IPS DF 19.7 (cell line): ENCODE data around the gene KCTD21.
"Not testable (repeated sequence)": the region's sequence is repeated elsewhere in the genome, so short reads cannot be mapped to it uniquely, and the experiment has no call there.

ENCODE experiments used
- DNase-seq: peaks from one replicate; pipeline ENCODE4 v3.0.0-alpha.2; 2013; ENCODE audit warnings: low read depth, low spot score

KCTD21 gene

DNA sequence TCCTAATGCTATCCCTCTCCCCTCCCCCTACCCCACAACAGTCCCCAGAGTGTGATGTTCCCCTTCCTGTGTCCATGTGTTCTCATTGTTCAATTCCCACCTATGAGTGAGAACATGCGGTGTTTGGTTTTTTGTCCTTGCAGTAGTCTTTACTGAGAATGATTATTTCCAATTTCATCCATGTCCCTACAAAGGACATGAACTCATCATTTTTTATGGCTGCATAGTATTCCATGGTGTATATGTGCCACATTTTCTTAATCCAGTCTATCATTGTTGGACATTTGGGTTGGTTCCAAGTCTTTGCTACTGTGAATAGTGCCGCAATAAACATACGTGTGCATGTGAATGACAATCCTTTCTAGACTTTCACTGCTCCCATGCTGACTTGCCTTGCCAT, 12.6 kb downstream of the KCTD21 start:
- not testable (repeated sequence) for DNase-seq

- DNase-seq = no peak
These were observed 16.5 kb downstream of the KCTD21 start for GRCh38 chr11:78171951-78172350.

- no peak for DNase-seq
These were observed 17.4 kb downstream of the KCTD21 start for GRCh38 chr11:78170874-78171549.

DNA sequence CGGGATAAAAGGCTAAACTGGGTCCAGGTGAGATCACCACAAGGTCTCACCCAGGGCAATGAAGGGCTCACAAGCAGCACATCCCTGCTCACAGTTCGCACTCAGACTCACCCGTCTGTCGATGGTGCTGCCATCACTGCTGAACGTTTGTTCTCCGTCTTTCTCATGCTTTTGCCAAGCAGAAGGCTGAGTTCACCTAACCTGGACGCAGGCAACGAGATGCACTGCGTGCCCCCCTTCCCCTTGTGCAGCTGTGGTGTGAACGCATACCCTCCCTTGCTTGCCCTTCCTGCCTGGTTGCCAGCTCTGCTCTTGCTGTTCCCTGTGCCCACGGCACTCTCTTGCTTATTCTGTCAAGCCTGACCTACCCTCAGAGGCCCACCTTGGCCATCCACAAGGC, 18.0 kb downstream of the KCTD21 start:
- DNase-seq = no peak

DNA sequence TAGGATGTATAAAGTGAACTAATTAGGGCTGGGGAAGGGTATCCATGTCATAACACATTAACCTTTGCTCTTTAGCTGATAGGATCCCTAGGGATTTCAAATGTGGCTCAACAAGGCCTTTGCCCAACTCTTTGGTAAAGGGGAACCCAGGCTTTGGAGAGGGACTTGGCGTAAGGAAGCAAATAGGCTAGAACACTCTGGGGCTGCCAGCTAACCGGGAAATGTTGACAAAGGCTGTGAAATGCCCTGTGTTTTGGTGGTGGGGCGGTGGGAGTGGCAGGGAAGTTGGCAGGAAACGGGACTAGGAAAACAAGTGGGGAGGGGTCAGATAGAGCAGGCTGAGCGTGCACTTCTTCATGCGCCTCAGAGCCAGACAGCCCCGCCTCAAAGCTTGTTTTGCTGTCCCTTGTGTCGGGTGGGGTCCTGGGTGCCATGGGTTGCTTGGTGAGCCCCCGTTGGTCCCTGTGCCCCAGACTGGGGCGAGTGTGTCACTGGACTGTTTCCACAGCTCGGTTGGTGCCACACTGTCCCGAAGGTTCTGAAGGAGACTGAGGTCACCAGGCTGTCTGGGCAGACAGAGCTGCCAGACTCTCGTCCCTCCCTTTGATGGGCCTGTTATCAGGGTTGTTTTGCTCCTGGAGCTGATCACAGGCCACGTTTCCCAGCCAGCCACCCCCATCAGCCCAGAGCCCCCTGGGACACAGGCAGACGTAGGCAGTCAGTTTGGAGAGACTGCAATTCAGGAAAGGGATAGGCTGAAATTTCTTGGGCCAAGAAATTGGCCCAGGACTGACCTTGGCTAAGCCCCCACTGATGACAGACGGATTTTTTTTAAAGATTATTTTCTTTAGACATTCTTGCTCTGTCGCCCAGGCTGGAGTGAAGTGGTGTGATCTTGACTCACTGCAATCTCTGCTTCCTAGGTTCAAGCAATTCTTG, 19.6 kb downstream of the KCTD21 start:
- no peak for DNase-seq

DNA sequence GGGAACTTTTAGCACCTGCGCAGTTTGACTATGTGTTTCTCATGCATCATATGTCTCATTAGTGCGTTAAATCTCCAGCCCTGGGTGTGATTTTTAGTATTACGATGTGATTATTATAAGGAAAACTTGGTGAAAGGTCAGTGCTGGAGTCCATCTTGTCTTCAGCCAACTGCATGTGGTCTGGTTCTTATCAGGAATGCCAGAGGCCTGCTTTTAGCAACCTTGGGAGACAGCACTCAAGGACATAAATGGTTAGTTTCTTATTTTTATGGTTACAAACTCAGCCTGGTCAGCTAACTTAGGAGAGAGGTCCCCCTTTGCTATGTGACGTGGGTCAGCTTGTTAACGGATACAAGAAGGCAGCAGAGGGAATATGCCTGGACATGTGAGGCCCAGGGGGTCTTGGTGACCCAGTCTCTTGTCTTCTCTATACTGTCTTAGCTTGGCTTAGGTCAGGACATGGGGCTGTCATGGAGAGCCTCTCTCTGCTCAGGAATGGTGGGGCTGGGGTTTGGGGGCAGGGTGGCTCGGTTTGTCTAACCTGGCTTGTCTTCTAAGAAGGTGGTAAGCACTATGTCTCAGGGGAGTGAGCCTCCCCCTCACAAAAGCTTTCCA, 21.5 kb downstream of the KCTD21 start:
- no peak for DNase-seq

- no peak for DNase-seq
These were observed 24.0 kb downstream of the KCTD21 start for GRCh38 chr11:78164471-78164870.

GRCh38 chr11:78163828-78164227, 24.6 kb downstream of the KCTD21 start:
- no peak for DNase-seq

DNA sequence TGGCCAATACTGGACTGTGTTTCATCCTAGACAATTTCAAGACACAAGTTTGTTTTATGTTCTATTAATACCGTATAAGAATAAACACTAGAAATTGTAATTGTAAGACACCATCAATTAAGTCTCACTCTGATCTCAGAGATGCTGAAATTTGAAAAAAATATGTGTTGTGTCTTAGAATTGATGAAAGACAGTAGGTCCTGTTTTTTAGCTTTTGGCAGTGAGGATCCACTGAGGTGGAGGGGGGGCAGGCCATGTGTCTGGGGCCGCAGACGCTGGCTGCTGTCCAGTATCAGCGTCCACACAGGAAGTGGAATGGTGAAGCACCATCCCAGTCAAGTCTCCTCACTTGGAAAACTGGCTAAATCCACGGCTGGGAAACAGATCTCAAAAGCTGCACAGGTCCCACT, 26.5 kb downstream of the KCTD21 start:
- no peak for DNase-seq

DNA sequence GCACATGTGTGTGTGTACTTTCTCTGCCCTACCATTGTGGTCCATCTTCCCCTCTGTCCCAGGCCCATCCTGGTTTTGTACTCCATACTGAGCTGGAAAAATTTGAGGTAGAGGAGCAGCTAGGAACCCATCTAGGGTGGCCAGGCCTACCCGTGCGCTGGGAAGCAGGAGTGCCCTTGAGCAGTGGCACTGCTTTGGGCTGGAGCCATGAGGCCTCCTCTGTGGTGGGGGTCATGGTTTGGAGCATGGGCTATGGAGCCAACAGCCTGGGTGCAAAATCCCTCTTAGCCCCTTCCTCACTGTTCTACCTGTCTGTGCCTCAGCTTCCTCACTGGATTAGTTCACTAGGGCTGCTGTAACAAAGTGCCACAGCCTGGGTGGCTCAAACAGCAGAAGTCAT, 27.1 kb downstream of the KCTD21 start:
- DNase-seq = no peak

DNA sequence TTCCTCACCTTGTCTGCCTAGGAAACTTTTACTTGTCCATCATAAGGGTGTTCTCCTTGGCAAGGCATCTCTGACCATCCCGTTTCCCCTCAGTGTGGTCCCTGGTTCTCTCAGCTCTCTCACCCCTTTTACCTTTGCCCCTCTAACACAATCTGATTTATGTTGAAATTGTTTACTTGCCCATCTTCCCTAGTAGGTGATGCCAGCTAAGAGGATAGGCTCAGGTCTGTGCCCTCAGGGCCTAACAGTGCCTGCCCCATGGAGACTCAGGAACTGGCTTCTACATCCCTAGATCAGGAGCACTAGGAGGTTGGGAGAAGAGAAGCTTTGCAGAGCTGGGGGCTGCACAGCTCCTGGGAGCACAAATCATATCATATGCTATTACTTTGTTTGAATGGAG, 27.9 kb downstream of the KCTD21 start:
- DNase-seq = no peak

GRCh38 chr11:78158987-78159652, 29.3 kb downstream of the KCTD21 start:
- no peak for DNase-seq

- no peak for DNase-seq
These were observed 32.1 kb downstream of the KCTD21 start for GRCh38 chr11:78156127-78156844.

DNA sequence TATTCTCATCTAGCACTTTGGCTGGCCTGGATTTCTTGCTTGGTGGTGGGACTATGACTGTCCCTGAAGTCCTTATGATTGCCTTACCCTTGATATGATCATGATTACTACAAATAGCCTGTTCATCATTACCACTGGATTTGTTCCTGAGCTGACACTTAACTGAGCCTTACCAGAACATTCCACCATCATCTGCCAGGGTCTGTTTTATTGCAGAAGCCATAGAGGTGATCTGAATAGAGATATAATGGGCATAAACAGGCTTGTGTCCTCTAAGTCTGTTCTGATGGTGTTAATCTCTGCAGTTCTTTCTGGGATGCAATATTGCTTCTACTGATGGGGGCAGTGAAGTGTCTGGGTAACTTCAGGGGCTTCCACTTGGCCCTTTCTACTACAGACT, 36.6 kb downstream of the KCTD21 start:
- DNase-seq = no peak

DNA sequence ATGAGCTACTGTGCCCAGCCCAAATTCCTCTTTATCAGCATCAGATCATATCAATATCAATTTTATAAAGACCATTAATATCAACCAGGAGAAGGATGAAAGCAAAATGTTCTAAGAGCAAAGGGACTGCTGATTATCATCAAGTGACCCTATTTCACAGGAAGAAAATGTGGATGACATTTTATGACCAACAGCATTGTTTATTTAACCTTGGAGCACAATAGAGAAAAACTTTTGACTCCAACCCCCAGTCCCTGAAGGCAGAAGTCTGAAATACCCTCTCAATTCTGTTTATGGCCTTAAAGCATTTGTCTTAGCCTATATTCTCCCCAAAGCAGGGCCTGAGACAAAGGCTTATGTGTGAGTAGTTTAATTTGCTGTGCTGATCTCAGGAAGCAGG, 37.7 kb downstream of the KCTD21 start:
- DNase-seq = no peak

DNA sequence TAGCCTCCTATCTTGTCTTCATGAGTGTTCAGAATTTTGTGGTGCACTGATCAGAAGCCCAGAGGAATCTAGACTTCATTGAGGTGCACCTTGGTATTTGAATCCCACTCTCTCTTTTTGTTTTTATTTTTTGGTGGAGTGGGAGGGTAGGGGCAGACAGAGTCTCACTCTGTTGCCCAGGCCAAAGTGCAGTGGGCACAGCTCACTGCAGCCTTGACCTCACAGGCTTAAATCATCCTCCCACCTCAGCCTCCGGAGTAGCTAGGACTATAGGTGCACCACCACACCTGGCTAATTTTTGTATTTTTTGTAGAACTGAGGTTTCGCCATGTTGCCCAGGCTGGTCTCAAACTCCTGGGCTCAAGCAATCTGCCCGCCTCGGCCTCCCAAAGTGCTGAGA, 38.1 kb downstream of the KCTD21 start:
- no peak for DNase-seq

GRCh38 chr11:78149646-78150045, 38.8 kb downstream of the KCTD21 start:
- DNase-seq = no peak

DNA sequence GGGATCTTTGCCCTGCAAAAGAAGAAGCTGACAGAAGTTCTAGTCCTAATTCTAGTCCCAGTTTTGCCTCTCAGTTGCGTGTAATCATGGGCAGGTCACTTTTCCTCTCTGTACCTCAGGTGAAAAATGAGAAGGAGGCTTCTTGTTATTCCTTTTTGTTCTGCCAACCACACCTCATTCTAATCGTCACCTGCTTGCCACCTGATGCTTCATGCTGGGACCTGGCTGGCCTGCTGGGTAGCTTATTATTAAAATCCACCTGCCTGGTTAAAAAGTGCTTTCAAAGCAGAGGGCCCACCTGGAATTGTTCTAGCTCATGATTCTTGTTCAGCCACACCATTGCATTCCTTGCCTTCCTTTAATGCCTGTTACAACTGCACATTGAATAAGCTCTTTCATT, 40.6 kb downstream of the KCTD21 start:
- DNase-seq = no peak

- no peak for DNase-seq
These were observed 42.9 kb downstream of the KCTD21 start for GRCh38 chr11:78145511-78146025.

- DNase-seq = no peak
These were observed 47.9 kb downstream of the KCTD21 start for GRCh38 chr11:78140392-78141077.
